Endometrial microvascular endothelial cells (primary cell): ENCODE measurements around the gene LRP11. TPM values are rescaled to one million over a fixed set of nuclear protein-coding genes. Genes with fewer than 3 reads are reported as not detected.
"Not testable (repeated sequence)": the region's sequence is repeated elsewhere in the genome, so short reads cannot be mapped to it uniquely, and the experiment has no call there.

Experiments
- in situ Hi-C: cut with HindIII; loops from 2 replicates; pipeline ENCODE4 v1.10.0; 2017; ENCODE audit warnings: low sequenced_read_pairs, low pct_unique_long_range_greater_than_20kb; ENCODE audit errors: inconsistent ontology term
- total RNA-seq: library from RNA; depleted of rRNA; stranded (reverse); fragments of >200 nt; gene quantifications from one replicate; pipeline ENCODE4 v1.2.3, GENCODE V29; 2015; ENCODE audit errors: inconsistent ontology term

LRP11 gene
- total RNA-seq, 1 donor from 2014 or later, result 16.8 TPM

- in situ Hi-C loops, result no loop called here
Observed at GRCh38 chr6:149899486-149899885, 35.3 kb upstream of the LRP11 start.

- in situ Hi-C loops, result no loop called here
Observed at GRCh38 chr6:149898966-149899365, 34.8 kb upstream of the LRP11 start.

- in situ Hi-C loops, result no loop called here
Observed at GRCh38 chr6:149897855-149898744, 33.9 kb upstream of the LRP11 start, which contains the start of gene RAET1E. Gene RAET1E, minus strand, starts transcription at chr6:149898113. Its CDS starts 7,212 bp downstream, at chr6:149890901.

DNA sequence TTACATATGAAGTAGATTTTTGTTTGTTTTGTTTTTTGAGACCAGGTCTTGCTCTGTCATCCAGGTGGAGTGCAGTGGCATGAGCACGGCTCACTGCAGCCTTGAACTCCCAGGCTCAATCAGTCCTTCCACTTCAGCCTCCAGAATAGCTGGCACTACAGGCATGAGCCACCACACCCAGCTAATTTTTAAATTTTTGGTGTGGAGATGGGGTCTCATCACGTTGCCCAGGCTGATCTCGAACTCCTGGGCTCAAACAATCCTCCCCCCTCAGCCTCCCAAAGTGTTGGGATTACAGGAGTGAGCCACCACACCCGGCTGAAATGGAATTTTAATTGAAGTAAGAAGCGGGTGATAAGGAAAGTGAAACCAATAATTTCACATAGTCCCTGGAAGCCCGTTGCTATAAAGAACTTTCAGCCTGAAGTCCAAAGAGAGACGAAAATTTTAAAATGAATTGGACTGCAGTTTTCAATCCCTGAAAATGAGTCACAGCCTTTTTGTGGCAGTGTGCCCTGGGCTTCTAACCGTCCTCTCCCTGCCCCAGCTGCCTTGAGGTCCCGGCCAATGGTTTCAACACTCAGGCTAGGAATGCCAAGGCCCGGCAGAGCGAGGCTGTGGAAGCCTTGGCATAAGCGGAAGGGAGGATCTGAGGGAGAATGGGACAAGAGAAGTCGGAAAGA, 33.0 kb upstream of the LRP11 start:
- in situ Hi-C loops, result no loop called here

- in situ Hi-C loops, result no loop called here
Observed at GRCh38 chr6:149896491-149896890, 32.3 kb upstream of the LRP11 start.

- in situ Hi-C loops, result no loop called here
Observed at GRCh38 chr6:149895833-149896271, 31.7 kb upstream of the LRP11 start.

- in situ Hi-C loops, result no loop called here
Observed at GRCh38 chr6:149895048-149895590, 31.0 kb upstream of the LRP11 start.

- in situ Hi-C loops, result not testable (repeated sequence)
Observed at GRCh38 chr6:149891864-149892263, 27.7 kb upstream of the LRP11 start.

GRCh38 chr6:149891259-149891658, 27.1 kb upstream of the LRP11 start:
- in situ Hi-C loops, result no loop called here

DNA sequence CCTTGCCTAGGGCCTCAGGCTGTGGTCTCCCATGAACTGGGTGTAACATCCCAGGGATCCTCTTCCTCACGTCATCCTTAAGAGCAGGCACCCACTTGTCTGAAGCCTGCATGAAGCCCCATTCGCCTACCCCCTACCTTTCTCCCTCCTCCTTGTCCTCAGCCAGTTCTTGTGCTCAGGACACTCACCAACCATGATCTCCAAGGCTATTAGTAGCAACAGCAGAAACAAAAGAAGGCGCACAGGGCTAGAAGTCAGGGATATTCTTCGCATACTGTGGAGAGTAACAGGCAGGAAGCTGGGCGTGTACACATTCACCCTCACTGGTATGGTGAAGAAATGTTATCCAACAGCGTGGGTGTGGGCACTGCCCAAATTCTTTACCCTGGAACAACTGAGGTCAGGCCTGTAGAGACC, 26.5 kb upstream of the LRP11 start:
- in situ Hi-C loops, result no loop called here

DNA sequence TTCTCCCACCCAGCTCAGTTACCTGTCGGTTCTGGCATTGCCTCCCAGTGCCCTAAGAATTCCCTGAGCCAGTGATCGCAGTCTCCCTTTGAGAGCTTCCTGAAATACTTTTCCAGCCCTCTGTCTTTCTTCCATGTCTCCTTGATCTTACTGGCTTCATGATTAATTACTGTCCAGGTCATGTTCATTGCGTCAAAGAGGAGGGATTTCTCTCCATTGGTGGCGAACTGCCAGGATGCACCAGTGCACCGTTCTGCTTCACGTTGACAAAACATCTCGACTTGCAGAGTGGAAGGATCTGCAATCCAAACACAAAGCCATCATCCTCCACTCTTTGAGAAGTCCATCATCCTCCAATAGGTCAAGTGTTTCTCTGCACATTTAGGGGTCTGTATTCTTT, 25.2 kb upstream of the LRP11 start:
- in situ Hi-C loops, result no loop called here

DNA sequence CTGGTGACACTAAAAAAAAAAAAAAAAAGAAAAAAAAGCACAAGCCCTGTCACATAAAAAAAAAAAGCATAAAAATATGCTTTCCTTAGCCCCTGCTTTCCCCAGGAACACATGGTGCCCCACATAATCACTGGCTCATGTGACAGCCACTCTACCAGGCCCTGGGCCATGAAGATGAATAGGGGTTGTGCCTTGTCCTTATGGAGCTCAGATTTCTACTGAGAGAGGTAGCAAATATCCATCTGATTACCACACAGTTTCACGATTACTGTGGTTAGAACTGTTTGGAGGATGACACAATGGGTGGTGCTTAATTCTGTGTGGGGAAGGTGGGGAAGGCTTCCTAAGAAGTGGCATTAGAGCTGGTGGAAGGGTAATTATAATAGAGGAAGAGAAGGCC, 24.5 kb upstream of the LRP11 start:
- in situ Hi-C loops, result no loop called here

- in situ Hi-C loops, result no loop called here
Observed at GRCh38 chr6:149888093-149888492, 23.9 kb upstream of the LRP11 start.

GRCh38 chr6:149887343-149887742, 23.2 kb upstream of the LRP11 start:
- in situ Hi-C loops, result no loop called here

DNA sequence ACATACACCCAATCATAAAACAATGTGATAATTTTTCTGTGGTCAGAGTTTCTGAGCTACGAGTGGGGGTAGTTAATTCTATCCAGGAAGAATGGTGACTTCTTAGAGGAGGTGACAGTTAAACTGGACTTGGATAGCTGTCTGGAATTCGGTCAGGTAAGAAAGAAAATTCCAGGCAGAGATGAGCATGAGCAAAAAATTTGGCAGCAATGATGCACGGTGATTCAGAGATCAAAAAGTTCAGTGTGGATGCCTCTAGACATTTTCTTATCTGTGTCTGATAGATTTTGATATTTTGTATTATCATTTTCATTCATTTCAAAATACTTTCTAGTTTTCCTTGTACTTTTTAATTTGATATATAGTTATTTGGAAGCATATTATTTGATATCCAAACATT, 21.7 kb upstream of the LRP11 start:
- in situ Hi-C loops, result no loop called here

GRCh38 chr6:149884617-149885016, 20.5 kb upstream of the LRP11 start:
- in situ Hi-C loops, result no loop called here

DNA sequence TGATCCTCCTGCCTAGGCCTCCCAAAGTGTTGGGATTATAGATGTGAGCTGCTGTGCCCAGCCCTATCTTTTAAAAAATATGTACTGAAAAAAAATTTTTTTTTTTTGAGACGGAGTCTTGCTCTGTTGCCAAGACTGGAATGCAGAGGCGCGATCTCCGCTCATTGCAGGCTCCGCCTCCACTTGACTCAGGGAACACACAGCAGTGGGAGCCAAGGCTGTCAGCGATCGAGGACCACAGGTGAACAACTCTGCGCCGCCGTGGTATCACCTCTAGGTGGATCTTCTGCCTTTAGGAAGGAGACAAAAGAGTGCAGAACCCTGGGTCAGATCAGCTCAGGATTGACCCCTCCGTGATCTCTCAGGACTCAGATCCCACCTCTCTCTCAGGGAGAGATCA, 20.1 kb upstream of the LRP11 start:
- in situ Hi-C loops, result no loop called here

DNA sequence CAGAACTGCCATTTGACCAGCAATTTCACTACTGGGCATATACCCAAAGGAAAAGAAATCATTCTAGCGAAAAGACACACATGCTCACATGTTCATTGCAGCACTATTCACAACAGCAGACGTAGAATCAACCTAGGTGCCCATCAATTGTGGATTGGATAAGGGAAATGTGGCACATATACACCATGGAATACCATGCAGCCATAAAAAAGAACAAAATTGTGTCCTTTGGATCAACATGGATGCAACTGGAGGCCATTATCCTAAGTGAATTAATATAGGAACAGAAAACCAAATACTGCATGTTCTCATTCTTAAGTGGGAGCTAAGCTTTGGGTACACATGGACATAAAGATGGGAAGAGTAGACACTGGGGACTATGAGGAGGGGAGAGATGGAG, 17.7 kb upstream of the LRP11 start:
- in situ Hi-C loops, result no loop called here

- in situ Hi-C loops, result no loop called here
Observed at GRCh38 chr6:149881066-149881766, 17.1 kb upstream of the LRP11 start.
